ENCODE data around the gene SKAP2.
"Not testable (repeated sequence)": the region's sequence is repeated elsewhere in the genome, so short reads cannot be mapped to it uniquely, and the experiment has no call there.

The SKAP2 gene

DNA sequence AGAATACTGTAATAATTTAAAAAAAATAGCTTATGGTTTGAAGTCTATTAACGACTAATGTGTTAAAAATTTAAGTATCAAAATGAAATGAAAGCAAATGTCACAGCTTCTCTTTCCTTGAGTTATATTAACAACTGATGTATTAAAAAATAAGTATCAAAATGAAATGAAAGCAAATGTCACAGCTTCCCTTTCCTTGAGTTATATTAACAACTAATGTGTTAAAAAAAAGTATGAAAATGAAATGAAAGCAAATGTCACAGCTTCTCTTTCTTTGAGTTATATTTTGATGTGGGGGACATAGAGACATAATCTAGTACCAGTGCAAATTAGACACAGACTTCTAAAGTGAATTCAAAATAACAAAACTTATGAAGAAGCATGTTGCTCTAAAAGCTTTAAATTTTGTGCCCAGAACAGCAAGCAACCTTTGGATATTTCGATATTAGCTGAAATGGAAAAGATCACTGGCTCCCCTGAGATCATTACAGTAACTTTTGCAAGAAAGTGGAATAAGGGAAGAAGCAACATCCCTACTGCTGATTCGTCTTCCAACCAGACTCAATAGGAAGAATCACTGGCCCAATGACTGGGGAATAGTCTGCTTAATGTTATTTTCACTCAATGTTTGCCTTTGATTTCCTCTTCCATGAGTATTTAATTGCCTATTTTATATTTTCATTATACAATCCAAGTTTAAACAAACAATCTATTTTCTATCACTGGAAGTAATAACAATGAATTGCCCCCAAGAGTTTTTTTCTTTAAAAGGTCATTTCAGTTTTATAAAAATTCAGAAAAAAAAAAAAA is 8.0 kb downstream of the SKAP2 start:
- no peak for DNase-seq

GRCh38 chr7:26854876-26855855 is 9.2 kb downstream of the SKAP2 start:
- no peak for DNase-seq

DNA sequence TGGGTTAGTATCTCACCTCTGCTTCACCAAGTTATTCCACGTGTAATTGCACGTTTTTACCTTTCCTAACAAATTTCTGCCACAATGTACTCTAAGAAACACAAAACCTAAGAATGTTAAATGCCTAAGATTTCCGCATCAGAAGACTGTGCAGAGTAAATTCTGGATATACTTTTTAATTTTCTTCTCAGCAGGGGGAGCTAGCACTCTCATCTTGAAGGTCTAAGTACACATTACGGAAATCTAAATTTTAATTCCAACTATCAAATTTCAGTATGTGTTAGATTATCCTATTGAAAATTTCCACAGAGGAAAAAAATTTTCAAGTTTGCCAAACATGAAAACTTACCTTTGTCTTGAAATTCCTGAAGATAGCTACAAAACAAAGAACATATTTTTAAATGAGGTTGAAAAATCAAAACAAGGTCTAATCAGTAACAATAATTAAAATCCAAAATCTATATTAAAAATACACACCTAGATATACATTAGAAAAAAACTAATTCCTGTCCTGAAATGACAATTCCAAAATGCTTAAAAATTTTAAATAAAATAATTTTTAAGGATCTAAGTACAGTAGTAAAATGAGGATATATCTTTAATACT is 10.5 kb downstream of the SKAP2 start:
- DNase-seq, result peak; percentile 24

GRCh38 chr7:26850193-26850651 is 14.2 kb downstream of the SKAP2 start:
- DNase-seq, result no peak

- DNase-seq, result no peak
Measured at GRCh38 chr7:26843705-26844104, 20.7 kb downstream of the SKAP2 start.

DNA sequence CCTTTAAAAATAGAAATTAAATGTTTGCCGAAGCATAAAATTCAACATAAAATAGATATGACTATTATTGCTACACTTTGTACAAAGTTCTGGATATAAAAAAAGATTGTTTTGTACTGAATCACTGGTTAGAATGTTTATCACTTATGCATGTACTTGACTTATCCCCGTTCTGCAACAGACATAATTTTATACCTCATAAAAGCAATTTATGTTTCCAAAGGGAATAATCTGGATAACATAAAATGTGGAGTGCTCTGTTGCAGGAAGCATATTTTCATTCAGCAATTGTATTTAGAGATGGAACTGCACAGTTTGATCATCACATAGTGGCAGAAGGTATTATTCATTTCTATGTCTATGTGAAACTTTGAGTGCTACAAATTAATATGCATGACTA is 21.5 kb downstream of the SKAP2 start:
- DNase-seq, result no peak

GRCh38 chr7:26841003-26841739 is 23.2 kb downstream of the SKAP2 start:
- no peak for DNase-seq

DNA sequence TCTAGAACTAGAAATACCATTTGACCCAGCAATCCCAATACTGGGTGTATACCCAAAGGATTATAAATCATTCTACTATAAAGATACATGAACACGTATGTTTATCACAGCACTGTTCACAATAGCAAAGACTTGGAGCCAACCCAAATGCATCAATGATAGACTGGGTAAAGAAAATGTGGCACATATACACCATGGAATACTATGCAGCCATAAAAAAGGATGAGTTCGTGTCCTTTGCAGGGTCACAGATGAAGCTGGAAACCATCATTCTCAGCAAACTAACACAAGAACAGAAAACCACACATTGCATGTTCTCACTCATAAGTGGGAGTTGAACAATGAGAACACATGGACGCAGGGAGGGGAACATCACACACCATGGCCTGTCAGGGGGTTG is 27.6 kb downstream of the SKAP2 start:
- DNase-seq, result not testable (repeated sequence)

GRCh38 chr7:26815426-26815825 is 49.0 kb downstream of the SKAP2 start:
- DNase-seq, result no peak

DNA sequence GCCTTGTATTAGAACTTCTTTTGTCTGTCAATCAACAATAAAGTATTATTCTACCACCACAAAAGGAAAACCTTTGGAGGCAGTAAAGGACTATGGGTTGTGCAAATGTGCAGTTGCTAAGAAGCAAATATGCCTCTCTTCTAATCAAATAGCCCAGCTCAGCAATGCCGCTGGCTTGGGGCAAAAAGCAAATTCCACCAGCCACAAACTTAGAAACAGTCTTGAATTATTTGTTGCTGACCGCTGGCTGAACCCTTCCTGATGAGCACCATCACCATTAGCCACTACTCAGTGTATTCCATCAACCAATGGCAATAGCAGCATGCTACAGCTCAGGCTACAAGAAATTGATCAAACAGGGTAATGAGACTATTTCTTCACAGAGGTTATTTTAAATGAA is 51.0 kb downstream of the SKAP2 start:
- no peak for DNase-seq

DNA sequence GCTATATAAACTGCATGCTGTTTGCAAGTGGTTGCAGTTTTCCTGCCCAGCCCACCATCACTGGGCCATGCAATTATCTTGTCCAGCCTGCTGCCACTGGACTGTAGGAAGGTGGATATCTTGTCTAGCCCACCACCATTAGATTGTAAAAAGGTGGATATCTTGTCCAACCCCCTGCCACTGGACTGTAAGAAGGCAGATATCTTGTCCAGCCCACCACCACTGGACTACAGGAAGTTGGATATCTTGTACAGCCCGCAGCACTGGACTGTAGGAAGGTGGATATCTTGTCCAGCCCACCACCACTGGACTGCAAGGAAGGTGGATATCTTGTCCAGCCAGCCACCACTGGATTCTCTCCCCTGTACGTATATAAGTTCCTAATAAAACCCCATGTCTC is 69.8 kb downstream of the SKAP2 start:
- no peak for DNase-seq

GRCh38 chr7:26792576-26792975 is 71.8 kb downstream of the SKAP2 start:
- DNase-seq, result no peak

- no peak for DNase-seq
Measured at GRCh38 chr7:26792006-26792405, 72.4 kb downstream of the SKAP2 start.

DNA sequence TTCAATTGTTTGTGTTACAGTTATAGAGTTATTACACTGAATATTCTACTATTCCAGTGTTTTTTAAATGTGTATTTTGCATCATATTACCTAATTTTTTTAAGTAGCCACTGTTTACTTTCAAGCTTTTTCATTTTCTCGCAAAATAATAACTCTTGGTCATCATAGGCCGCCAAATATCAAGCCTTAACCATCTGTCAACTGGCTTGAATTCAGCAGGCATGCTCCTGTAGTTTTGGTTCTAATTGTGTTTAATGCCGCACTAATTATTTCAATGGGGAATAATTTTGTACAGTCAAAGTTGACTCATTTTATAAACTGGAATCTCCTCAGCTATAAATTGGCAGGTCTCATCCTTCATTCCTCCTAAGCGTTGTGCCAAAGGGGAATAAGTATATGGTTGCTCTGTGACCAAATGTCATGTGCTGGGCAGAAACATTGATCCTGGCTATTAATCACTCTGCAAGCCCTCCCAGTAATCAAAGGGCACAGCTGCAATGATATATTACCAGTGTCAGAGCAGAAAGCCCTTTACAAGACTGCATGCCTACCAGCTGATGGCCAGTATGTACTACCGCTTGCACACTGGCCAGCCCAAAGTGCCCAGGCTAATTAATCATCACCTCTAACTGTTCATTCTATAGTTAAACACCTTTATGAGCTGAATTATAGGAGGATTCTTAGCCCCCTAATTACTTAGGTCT is 74.8 kb downstream of the SKAP2 start:
- no peak for DNase-seq

GRCh38 chr7:26787701-26788100 is 76.7 kb downstream of the SKAP2 start:
- no peak for DNase-seq

DNA sequence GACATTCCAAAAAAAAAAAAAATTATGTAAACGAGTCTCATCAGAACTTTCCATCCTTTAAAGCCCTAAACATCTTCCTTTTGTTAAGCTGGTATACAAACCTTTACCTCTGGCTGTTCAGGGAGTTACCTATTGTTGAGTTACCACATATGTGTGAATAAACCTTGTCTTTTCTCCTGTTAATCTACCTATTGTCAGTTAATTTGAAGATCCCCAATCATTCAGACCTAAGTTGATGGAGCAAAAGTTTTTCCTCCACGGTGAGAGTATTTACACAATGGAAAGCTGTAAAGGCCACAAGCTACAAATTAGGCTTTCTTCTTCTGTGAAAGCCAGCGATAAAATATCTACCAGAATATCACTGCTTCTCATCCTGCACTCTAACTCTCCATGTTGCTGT is 80.3 kb downstream of the SKAP2 start:
- no peak for DNase-seq

- DNase-seq, result no peak
Measured at GRCh38 chr7:26782501-26782900, 81.9 kb downstream of the SKAP2 start.

DNA sequence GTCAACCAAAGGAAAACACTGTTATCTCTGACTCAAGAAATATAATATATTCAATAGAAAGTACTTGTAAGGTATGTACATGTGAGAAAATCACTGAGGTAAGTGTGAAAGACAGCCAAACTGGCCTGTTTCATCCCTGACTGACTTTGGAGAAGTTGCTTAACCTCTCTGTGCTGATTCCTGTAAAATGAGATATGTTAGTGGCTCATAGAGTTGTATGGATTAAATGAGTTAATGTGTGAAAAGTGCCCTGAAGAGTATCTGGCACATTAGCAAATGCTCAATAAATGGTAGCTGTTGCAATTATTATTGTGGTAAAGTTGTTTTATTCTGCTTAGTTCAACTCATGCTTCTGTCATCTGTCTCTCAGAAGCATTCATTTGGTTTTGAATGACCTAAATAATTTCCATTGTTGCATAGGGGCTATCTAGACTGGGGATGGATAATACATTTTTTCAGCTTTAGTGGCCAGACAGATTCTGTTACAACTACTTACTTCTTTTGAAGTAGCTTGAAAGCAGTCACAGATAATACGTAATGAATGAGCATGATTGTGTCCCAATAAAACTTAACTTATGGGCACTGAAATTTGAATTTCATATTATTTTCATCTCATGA is 84.3 kb downstream of the SKAP2 start:
- DNase-seq, result no peak

DNA sequence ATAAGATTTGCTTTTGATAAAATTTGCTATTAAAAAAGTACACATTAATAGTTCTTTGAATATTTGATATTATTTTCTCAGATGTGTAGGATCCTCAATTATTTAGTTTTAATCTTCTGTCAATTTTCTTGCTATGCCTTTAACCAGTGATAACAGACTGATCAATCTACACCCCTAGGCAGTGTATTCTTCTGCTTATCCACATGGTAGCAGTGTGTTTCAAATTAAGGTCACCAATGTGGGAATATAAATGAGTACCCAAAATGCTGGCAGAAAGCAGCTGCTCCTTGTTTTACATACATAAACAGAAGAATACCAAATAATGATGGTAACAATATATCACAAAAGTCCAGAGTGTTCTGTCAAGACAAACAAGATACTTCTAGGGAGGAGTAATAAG is 87.0 kb downstream of the SKAP2 start:
- no peak for DNase-seq

DNA sequence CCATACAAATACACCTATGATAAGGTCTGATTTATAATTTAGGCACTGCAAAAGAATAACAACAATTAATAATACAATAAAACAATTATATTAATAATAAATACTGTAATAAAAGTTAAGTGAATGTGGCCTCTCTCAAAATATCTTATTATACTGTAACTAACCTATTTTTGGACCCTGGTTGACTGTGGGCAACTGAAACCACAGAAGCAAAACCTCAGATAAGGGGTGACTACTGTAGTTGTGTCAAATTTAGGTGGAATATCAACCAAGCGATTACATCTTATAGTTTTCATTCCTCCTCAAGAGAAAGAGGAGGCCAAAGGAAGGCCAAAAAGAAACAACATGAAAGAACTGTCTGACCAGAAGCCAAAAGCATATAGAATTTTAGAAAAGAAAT is 103.9 kb downstream of the SKAP2 start:
- DNase-seq, result no peak

DNA sequence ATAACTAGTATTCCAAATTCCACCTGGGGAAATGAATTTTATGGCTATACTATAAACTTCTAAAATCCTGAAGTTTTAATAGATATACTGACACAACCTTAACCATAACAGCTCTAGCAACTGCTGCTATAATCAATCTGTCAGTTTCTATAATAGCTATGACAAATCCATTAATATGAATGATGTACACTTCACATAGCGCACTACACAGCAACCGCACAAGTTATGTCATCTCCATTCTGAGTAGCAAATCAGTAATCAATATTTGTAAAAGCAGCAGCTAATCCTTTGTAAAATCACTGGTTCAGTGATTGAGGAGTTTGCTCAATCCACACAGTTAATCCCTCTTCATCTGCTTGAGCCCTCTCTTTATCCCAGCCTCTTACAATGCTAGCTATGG is 105.3 kb downstream of the SKAP2 start:
- no peak for DNase-seq

DNA sequence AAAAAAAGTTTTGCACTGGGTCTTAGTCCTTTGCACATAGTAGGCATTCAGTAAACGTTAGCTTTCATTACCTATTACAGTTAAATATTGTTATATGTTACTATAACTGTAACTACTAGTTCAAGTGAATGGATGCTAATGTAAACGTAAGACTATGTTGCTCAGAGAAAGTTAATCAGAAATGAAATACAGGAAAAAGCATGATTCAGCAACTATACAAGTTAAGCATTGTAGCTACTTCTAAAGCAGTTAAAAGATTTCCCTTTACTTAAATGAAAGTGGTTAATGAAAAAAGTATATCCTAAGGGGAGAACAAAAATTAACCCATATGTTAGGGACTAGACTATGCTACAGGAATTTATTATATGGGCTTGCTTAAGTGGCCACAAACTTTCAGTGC is 121.2 kb downstream of the SKAP2 start:
- no peak for DNase-seq
